Hepatocyte (in vitro differentiated cells): ENCODE data around the gene WNT11. TPM values are rescaled to one million over a fixed set of nuclear protein-coding genes. Genes with fewer than 3 reads are reported as not detected.

ENCODE experiments used
- DNase-seq: peaks from one replicate; pipeline ENCODE4 v3.0.0-alpha.2; 2016; ENCODE audit warnings: low spot score
- H2AFZ ChIP-seq: fragments of 200-600 bp; sonication (generic); 2 replicates; pipeline ENCODE4 v1.6.0; 2016; ENCODE audit warnings: antibody characterized with exemption, mild to moderate bottlenecking
- H3K27ac ChIP-seq: fragments of 200-600 bp; sonication (generic); 2 replicates; pipeline ENCODE4 v1.5.1; 2016; ENCODE audit warnings: mild to moderate bottlenecking
- H3K27me3 ChIP-seq: fragments of 200-600 bp; sonication (generic); 2 replicates; pipeline ENCODE4 v1.6.1; 2016
- H3K36me3 ChIP-seq: fragments of 200-600 bp; sonication (generic); replicated peaks from 2 replicates; pipeline ENCODE4 v1.5.1; 2016; ENCODE audit warnings: low read depth; ENCODE audit not compliant: insufficient read depth
- H3K4me1 ChIP-seq: fragments of 200-600 bp; sonication (generic); 2 replicates; pipeline ENCODE4 v1.5.1; 2016; ENCODE audit warnings: mild to moderate bottlenecking, moderate library complexity; ENCODE audit not compliant: insufficient read depth
- H3K4me2 ChIP-seq: fragments of 200-600 bp; sonication (generic); 2 replicates; pipeline ENCODE4 v1.6.0; 2016
- H3K4me3 ChIP-seq: fragments of 200-600 bp; sonication (generic); 2 replicates; pipeline ENCODE4 v1.5.1; 2016; ENCODE audit warnings: mild to moderate bottlenecking
- H3K79me2 ChIP-seq: fragments of 200-600 bp; sonication (generic); 2 replicates; pipeline ENCODE4 v1.6.0; 2017; ENCODE audit warnings: mild to moderate bottlenecking
- H3K9me2 ChIP-seq: fragments of 200-600 bp; sonication (generic); replicated peaks from 2 replicates; pipeline ENCODE4 v1.6.0; 2017; ENCODE audit warnings: mild to moderate bottlenecking; ENCODE audit not compliant: insufficient read depth
- H3K9me3 ChIP-seq: fragments of 200-600 bp; sonication (generic); 2 replicates; pipeline ENCODE4 v1.5.1; 2016; ENCODE audit warnings: low read depth, mild to moderate bottlenecking
- H4K20me1 ChIP-seq: fragments of 200-600 bp; sonication (generic); 2 replicates; pipeline ENCODE4 v1.6.0; 2016; ENCODE audit warnings: mild to moderate bottlenecking; ENCODE audit not compliant: insufficient read depth, poor library complexity, severe bottlenecking
- CTCF ChIP-seq: fragments of 200-600 bp; sonication (generic); IDR thresholded peaks from 2 replicates; pipeline ENCODE4 v1.5.1; 2016; ENCODE audit warnings: antibody characterized with exemption, mild to moderate bottlenecking; ENCODE audit not compliant: poor library complexity
- EZH2 ChIP-seq: fragments of 200-600 bp; sonication (generic); IDR thresholded peaks from 2 replicates; pipeline ENCODE4 v1.6.1; 2016; ENCODE audit warnings: antibody characterized with exemption, mild to moderate bottlenecking, borderline replicate concordance
- EZH2phosphoT487 ChIP-seq: fragments of 200-600 bp; sonication (generic); IDR thresholded peaks from one replicate; pipeline ENCODE4 v1.6.1; 2018; ENCODE audit warnings: antibody characterized with exemption, mild to moderate bottlenecking, low read depth, moderate library complexity; ENCODE audit not compliant: unreplicated experiment, severe bottlenecking
- WGBS: methylation state at CpG from one replicate; pipeline ENCODE4 v1.1.6; 2016; ENCODE audit warnings: low lambda C conversion rate; ENCODE audit errors: missing lambda C conversion rate; 5-methylcytosine and 5-hydroxymethylcytosine counted together
- polyA plus RNA-seq: library from polyadenylated mRNA; unstranded; fragments of >200 nt; fragmentation: Nextera tagmentation; extraction: Ambion mirVana; gene quantifications from 2 replicates; pipeline ENCODE4 v1.2.1, GENCODE V29; 2016
- total RNA-seq: library from RNA; depleted of rRNA; stranded (reverse); fragments of >200 nt; gene quantifications from 2 replicates; pipeline ENCODE4 v1.2.3, GENCODE V29; 2014

Gene WNT11
- total and polyA plus RNA-seq, 2 experiments from 2014 or later = 16.4 to 19.1 TPM

GRCh38 chr11:76243193-76243956 lies 37.1 kb upstream of the WNT11 start:
- Histone ChIP-seq H3K27ac (no peak overlapping the region), H3K27me3 (no peaks in the 10 kb centered on the region), H3K79me2 (no peaks in the 10 kb centered on the region), H3K4me2 (no peak overlapping the region), H2AFZ (no peak overlapping the region), H4K20me1 (no peaks in the 10 kb centered on the region), H3K9me3 (no peaks in the 10 kb centered on the region), H3K9me2 (no peaks in the 10 kb centered on the region), H3K4me1 (peaks cover 8% of the 10 kb centered on the region), H3K36me3 (no peaks in the 10 kb centered on the region), H3K4me3 (no peak overlapping the region)
- TF ChIP-seq CTCF = no peak
- no peak for TF ChIP-seq EZH2phosphoT487
- no peak for TF ChIP-seq EZH2
- WGBS = 46% methylated on average over 17 of the region's 23 CpGs
- DNase-seq = no peak

- Histone ChIP-seq H3K79me2 (no peaks in the 10 kb centered on the region), H3K4me1 (peaks cover 8% of the 10 kb centered on the region), H3K27ac (no peak overlapping the region), H2AFZ (no peak overlapping the region), H3K27me3 (no peaks in the 10 kb centered on the region), H3K4me2 (no peak overlapping the region), H3K9me2 (no peaks in the 10 kb centered on the region), H3K9me3 (no peaks in the 10 kb centered on the region), H4K20me1 (no peaks in the 10 kb centered on the region), H3K4me3 (no peak overlapping the region), H3K36me3 (no peaks in the 10 kb centered on the region)
- WGBS = 96% methylated on average over 12 of the region's 12 CpGs
- TF ChIP-seq EZH2 (no peak), EZH2phosphoT487 (no peak), CTCF (no peak)
- DNase-seq = no peak
These were observed 35.9 kb upstream of the WNT11 start for GRCh38 chr11:76242004-76242779.

- 92% methylated on average over 15 of the region's 17 CpGs for WGBS
- Histone ChIP-seq H3K9me2 (no peaks in the 10 kb centered on the region), H3K27ac (no peak overlapping the region)
These were observed 35.1 kb upstream of the WNT11 start for GRCh38 chr11:76241243-76242000.

More at GRCh38 chr11:76241243-76242000, 35.1 kb upstream of the WNT11 start:
- Histone ChIP-seq H3K4me3 (no peak overlapping the region), H4K20me1 (no peaks in the 10 kb centered on the region), H3K36me3 (no peaks in the 10 kb centered on the region), H3K9me3 (no peaks in the 10 kb centered on the region), H2AFZ (no peak overlapping the region), H3K4me2 (no peak overlapping the region), H3K27me3 (no peaks in the 10 kb centered on the region), H3K4me1 (peaks cover 8% of the 10 kb centered on the region), H3K79me2 (no peaks in the 10 kb centered on the region)
- TF ChIP-seq EZH2phosphoT487 (no peak), EZH2 (no peak), CTCF (no peak)
- no peak for DNase-seq
